Keratinocyte (primary cell): ENCODE data around the gene MAL. TPM values are rescaled to one million over a fixed set of nuclear protein-coding genes. Genes with fewer than 3 reads are reported as not detected.

Experiments used
- DNase-seq: peaks from one replicate; pipeline ENCODE4 v3.0.0-alpha.2; 2011; ENCODE audit warnings: low read depth, missing footprints, low spot score
- FAIRE-seq: peaks from 2 replicates; lab custom pipeline; 2011; peaks lifted over from hg19 to GRCh38; lab: Jason Lieb, UNC
- H2AFZ ChIP-seq: 2 replicates; pipeline ENCODE4 v1.6.0; 2012; ENCODE audit warnings: low read length, control low read depth, inconsistent platforms; ENCODE audit not compliant: control insufficient read depth
- H3K27ac ChIP-seq: 2 replicates; pipeline ENCODE4 v1.5.1; 2011; ENCODE audit warnings: low read length; ENCODE audit not compliant: control insufficient read depth, insufficient read depth
- H3K27me3 ChIP-seq: 3 replicates; pipeline ENCODE4 v1.6.0; 2011; ENCODE audit warnings: low read length; ENCODE audit not compliant: control insufficient read depth, insufficient read depth; ENCODE audit errors: extremely low read depth
- H3K36me3 ChIP-seq, 2 experiments: 2 replicates in 1 of 2; 3 replicates in 1 of 2; pipeline ENCODE4 v1.5.1; 2011; ENCODE audit warnings: low read length in 2 of 2, mild to moderate bottlenecking in 1 of 2; ENCODE audit not compliant: control insufficient read depth in 2 of 2, insufficient read depth in 2 of 2; ENCODE audit errors: extremely low read depth in 1 of 2
- H3K4me1 ChIP-seq: 3 replicates; pipeline ENCODE4 v1.5.1; 2011; ENCODE audit warnings: low read length; ENCODE audit not compliant: control insufficient read depth, insufficient read depth; ENCODE audit errors: extremely low read depth
- H3K4me2 ChIP-seq: 3 replicates; pipeline ENCODE4 v1.6.0; 2011; ENCODE audit warnings: low read depth, low read length; ENCODE audit not compliant: control insufficient read depth, insufficient read depth; ENCODE audit errors: extremely low read depth
- H3K4me3 ChIP-seq, 3 experiments: fragments of 200-600 bp in 1 of 3; sonication (generic) in 1 of 3; 2 replicates in 2 of 3; 3 replicates in 1 of 3; pipeline ENCODE4 v1.5.1; 2011 to 2016; ENCODE audit warnings: low read length in 3 of 3, mild to moderate bottlenecking in 3 of 3, control low read depth in 2 of 3, inconsistent platforms in 1 of 3, low read depth in 1 of 3, mixed read lengths in 1 of 3, mixed run types in 1 of 3, moderate library complexity in 1 of 3; ENCODE audit not compliant: control insufficient read depth in 2 of 3, insufficient read depth in 2 of 3; ENCODE audit errors: extremely low read depth in 1 of 3
- H3K79me2 ChIP-seq: 2 replicates; pipeline ENCODE4 v1.6.0; 2012; ENCODE audit warnings: low read length; ENCODE audit not compliant: control insufficient read depth, insufficient read depth
- H3K9ac ChIP-seq: 3 replicates; pipeline ENCODE4 v1.6.0; 2011; ENCODE audit warnings: low read length; ENCODE audit not compliant: control insufficient read depth, insufficient read depth; ENCODE audit errors: extremely low read depth
- H3K9me1 ChIP-seq: 3 replicates; pipeline ENCODE4 v1.6.0; 2011; ENCODE audit warnings: low read length; ENCODE audit not compliant: control insufficient read depth, insufficient read depth; ENCODE audit errors: extremely low read depth
- H3K9me3 ChIP-seq: 2 replicates; pipeline ENCODE4 v1.5.1; 2012; ENCODE audit warnings: low read depth, low read length; ENCODE audit not compliant: control insufficient read depth
- H4K20me1 ChIP-seq: 3 replicates; pipeline ENCODE4 v1.6.0; 2011; ENCODE audit warnings: low read length; ENCODE audit not compliant: control insufficient read depth, insufficient read depth; ENCODE audit errors: extremely low read depth
- CTCF ChIP-seq, 3 experiments: IDR thresholded peaks in 1 of 3; conservative IDR thresholded peaks in 1 of 3; optimal IDR thresholded peaks in 1 of 3; 2 replicates in 2 of 3; 3 replicates in 1 of 3; pipeline versions ENCODE3 to v1.5.1; 2011; ENCODE audit warnings: low read length in 3 of 3, mild to moderate bottlenecking in 3 of 3, moderate library complexity in 2 of 3, control low read depth in 1 of 3, inconsistent platforms in 1 of 3; ENCODE audit not compliant: insufficient read depth in 2 of 3; ENCODE audit errors: extremely low read depth in 1 of 3
- EZH2 ChIP-seq: IDR thresholded peaks from one replicate; pipeline ENCODE4 v1.6.1; 2012; ENCODE audit warnings: inconsistent platforms, mild to moderate bottlenecking, low read length, moderate library complexity
- dilution Hi-C: fragments of 300-500 bp; cut with MboI; formaldehyde crosslinking; loops from one replicate; pipeline ENCODE4 v1.7.0; 2020; ENCODE audit warnings: low sequenced_read_pairs; ENCODE audit not compliant: extremely low pct_ligation_motif_present
- polyA plus RNA-seq, 5 experiments: library from polyadenylated mRNA; depleted of rRNA in 3 of 5; stranded (reverse) in 3 of 5; stranded (forward) in 1 of 5; unstranded in 1 of 5; fragments of >200 nt; gene quantifications; 1 replicate in 1 of 5; 2 replicates in 3 of 5; 3 replicates in 1 of 5; pipeline versions ENCODE4 v1.2.1 to v1.2.3, GENCODE V29; 2011 to 2012; ENCODE audit warnings: missing spikeins in 2 of 5, low read depth in 1 of 5, low replicate concordance in 1 of 5

The MAL gene
- polyA plus RNA-seq, 1 donor (not counting 4 experiments of a cell fraction or from before 2014, with no cell fraction given), result not detected

- Histone ChIP-seq H3K27me3 (peaks cover 10% of the 10 kb centered on the region), H2AFZ (no peak overlapping the region), H3K9ac (no peak overlapping the region), H3K4me2 (no peak overlapping the region), H3K36me3 (no peaks in the 10 kb centered on the region), H3K79me2 (no peaks in the 10 kb centered on the region), H3K27ac (no peak overlapping the region), H3K9me3 (no peaks in the 10 kb centered on the region), H3K4me1 (no peaks in the 10 kb centered on the region), H4K20me1 (no peaks in the 10 kb centered on the region), H3K9me1 (no peaks in the 10 kb centered on the region), H3K4me3 (no peak overlapping the region)
- dilution Hi-C loops, result no loop called here
- FAIRE-seq (no peak), DNase-seq (no peak)
- TF ChIP-seq EZH2, result no peak
- TF ChIP-seq CTCF (optimal IDR thresholded peaks at IDR 0.05 in 1 of 3, IDR thresholded peaks at IDR 0.05 in 1 of 3, conservative IDR thresholded peaks at IDR 0.05 in 1 of 3; ENCODE audit: extremely low read depth in 1 of 3, insufficient read depth in 2 of 3, low read length in 3 of 3), result no peak
Measured at GRCh38 chr2:95013726-95014125, 11.8 kb upstream of the MAL start.

- Histone ChIP-seq H3K27ac (no peak overlapping the region), H3K9me3 (no peaks in the 10 kb centered on the region), H3K4me3 (no peak overlapping the region), H3K9me1 (no peaks in the 10 kb centered on the region), H3K36me3 (no peaks in the 10 kb centered on the region), H3K27me3 (peaks cover 10% of the 10 kb centered on the region), H2AFZ (no peak overlapping the region), H3K4me1 (no peaks in the 10 kb centered on the region), H3K79me2 (no peaks in the 10 kb centered on the region), H3K9ac (no peak overlapping the region), H4K20me1 (no peaks in the 10 kb centered on the region), H3K4me2 (no peak overlapping the region)
- no peak for DNase-seq
- TF ChIP-seq EZH2, result no peak
- no peak for TF ChIP-seq CTCF (optimal IDR thresholded peaks at IDR 0.05 in 1 of 3, IDR thresholded peaks at IDR 0.05 in 1 of 3, conservative IDR thresholded peaks at IDR 0.05 in 1 of 3; ENCODE audit: extremely low read depth in 1 of 3, insufficient read depth in 2 of 3, low read length in 3 of 3)
- dilution Hi-C loops, result no loop called here
- no peak for FAIRE-seq
Measured at GRCh38 chr2:95014126-95014708, 11.3 kb upstream of the MAL start.
